H1 (cell line): ENCODE data around the gene APOBEC3G. TPM values are rescaled to one million over a fixed set of nuclear protein-coding genes. Genes with fewer than 3 reads are reported as not detected.

ENCODE experiments used
- CHD1 ChIP-seq: IDR thresholded peaks from 2 replicates; pipeline ENCODE4 v1.6.1; 2012; ENCODE audit warnings: low read depth, low read length, improper control_type of control experiment
- CHD7 ChIP-seq: fragments of 300-600 bp; sonication (generic); IDR thresholded peaks from 2 replicates; pipeline ENCODE4 v1.7.1; 2012; ENCODE audit warnings: low read length, moderate library complexity, mild to moderate bottlenecking, inconsistent platforms; ENCODE audit not compliant: insufficient replicate concordance
- HDAC2 ChIP-seq, 2 experiments: fragments of 300-600 bp in 1 of 2; sonication (generic) in 1 of 2; IDR thresholded peaks; 2 replicates each; pipeline ENCODE4 v1.6.1; 2011 to 2012; ENCODE audit warnings: low read depth in 2 of 2, low read length in 2 of 2, mild to moderate bottlenecking in 2 of 2, moderate library complexity in 2 of 2, borderline replicate concordance in 1 of 2, inconsistent platforms in 1 of 2
- HDAC6 ChIP-seq: IDR thresholded peaks from one replicate; pipeline ENCODE4 v1.7.1; 2012; ENCODE audit warnings: low read depth, mild to moderate bottlenecking, inconsistent platforms, low read length, moderate library complexity
- JUN ChIP-seq: IDR thresholded peaks from 2 replicates; pipeline ENCODE4 v1.6.1; 2011; ENCODE audit warnings: low read depth, mild to moderate bottlenecking, improper control_type of control experiment, low read length
- JUND ChIP-seq: IDR thresholded peaks from 2 replicates; pipeline ENCODE4 v1.6.1; 2011; ENCODE audit warnings: mild to moderate bottlenecking, improper control_type of control experiment, low read length
- PHF8 ChIP-seq: fragments of 200-600 bp; sonication (generic); conservative IDR thresholded peaks from 2 replicates; pipeline ENCODE4 v1.7.1; 2012; ENCODE audit warnings: low read depth, mild to moderate bottlenecking, inconsistent platforms, low read length, moderate library complexity
- RAD21 ChIP-seq, 2 experiments: IDR thresholded peaks in 1 of 2; conservative IDR thresholded peaks in 1 of 2; 2 replicates each; pipeline ENCODE4 v1.6.1; 2011; ENCODE audit warnings: low read depth in 2 of 2, low read length in 2 of 2, improper control_type of control experiment in 1 of 2, inconsistent platforms in 1 of 2, mild to moderate bottlenecking in 1 of 2, moderate library complexity in 1 of 2
- SP4 ChIP-seq: IDR thresholded peaks from 2 replicates; pipeline ENCODE4 v1.6.1; 2012; ENCODE audit warnings: low read length, inconsistent platforms
- SRF ChIP-seq: IDR thresholded peaks from 2 replicates; pipeline ENCODE4 v1.6.1; 2011; ENCODE audit warnings: mild to moderate bottlenecking, low read depth, low read length, moderate library complexity
- polyA plus RNA-seq, 7 experiments: library from polyadenylated mRNA; depleted of rRNA in 3 of 7; stranded (reverse) in 5 of 7; unstranded in 2 of 7; fragments of >200 nt in 5 of 7; fragments of 200-250 nt in 2 of 7; gene quantifications; 1 replicate in 5 of 7; 2 replicates in 1 of 7; 4 replicates in 1 of 7; pipeline versions ENCODE4 v1.2.1 to v1.2.3, GENCODE V29; 2011 to 2013; ENCODE audit warnings: missing spikeins in 2 of 7, mixed read lengths in 2 of 7
- total RNA-seq: library from RNA; stranded (reverse); fragmentation: NEBNext Ultra II Directional; extraction: Animal tissue kit (Norgen Biotek cat#: 25700); gene quantifications from 2 replicates; pipeline ENCODE4 v1.2.1, GENCODE V29; 2021

Gene APOBEC3G
- total and polyA plus RNA-seq, 2 of the 8 experiments (the other 6 are each of a cell fraction or from before 2014, with no cell fraction given) = 1.7 to 2.0 TPM

- TF ChIP-seq SP4 (no peak), JUND (no peak), HDAC2 (IDR thresholded peaks at IDR 0.05; ENCODE audit: borderline replicate concordance in 1 of 2, low read depth in 2 of 2, low read length in 2 of 2) (no peak), JUN (no peak), PHF8 (no peak), CHD1 (no peak), CHD7 (no peak), SRF (no peak), HDAC6 (no peak), RAD21 (IDR thresholded peaks at IDR 0.05 in 1 of 2, conservative IDR thresholded peaks at IDR 0.05 in 1 of 2; ENCODE audit: low read depth in 2 of 2, low read length in 2 of 2) (peak; percentile 58 to 74)
Observed at GRCh38 chr22:39117585-39118191, 40.6 kb downstream of the APOBEC3G start (continued).
